GM10847 (cell line): ENCODE measurements around the gene KLF6.

Experiments used
- POLR2A ChIP-seq: IDR thresholded peaks from 2 replicates; pipeline ENCODE4 v1.6.1; 2011; ENCODE audit not compliant: insufficient read length; ENCODE audit errors: extremely low read depth

KLF6 gene

GRCh38 chr10:3762309-3762708 is 22.7 kb downstream of the KLF6 start:
- TF ChIP-seq POLR2A, result no peak

GRCh38 chr10:3761904-3762303 is 23.1 kb downstream of the KLF6 start:
- no peak for TF ChIP-seq POLR2A

- no peak for TF ChIP-seq POLR2A
These were observed 23.9 kb downstream of the KLF6 start for GRCh38 chr10:3761021-3761686.

- TF ChIP-seq POLR2A, result no peak
These were observed 24.9 kb downstream of the KLF6 start for GRCh38 chr10:3760083-3760482.

- no peak for TF ChIP-seq POLR2A
These were observed 25.6 kb downstream of the KLF6 start for GRCh38 chr10:3759397-3759796.

- TF ChIP-seq POLR2A, result no peak
These were observed 26.5 kb downstream of the KLF6 start for GRCh38 chr10:3758491-3758970.

GRCh38 chr10:3757638-3758490 is 27.1 kb downstream of the KLF6 start:
- TF ChIP-seq POLR2A, result no peak

- TF ChIP-seq POLR2A, result no peak
These were observed 27.8 kb downstream of the KLF6 start for GRCh38 chr10:3757250-3757637.

GRCh38 chr10:3756360-3756740 is 28.7 kb downstream of the KLF6 start:
- TF ChIP-seq POLR2A, result no peak

- no peak for TF ChIP-seq POLR2A
These were observed 29.3 kb downstream of the KLF6 start for GRCh38 chr10:3755440-3756359.

- no peak for TF ChIP-seq POLR2A
These were observed 30.1 kb downstream of the KLF6 start for GRCh38 chr10:3754727-3755439.

GRCh38 chr10:3750854-3751253 is 34.2 kb downstream of the KLF6 start:
- TF ChIP-seq POLR2A, result no peak

GRCh38 chr10:3750006-3750816 is 34.8 kb downstream of the KLF6 start:
- no peak for TF ChIP-seq POLR2A

- TF ChIP-seq POLR2A, result no peak
These were observed 35.4 kb downstream of the KLF6 start for GRCh38 chr10:3749600-3749999.
